ENCODE results near the gene FXYD3. TPM values are rescaled to one million over a fixed set of nuclear protein-coding genes. Genes with fewer than 3 reads are reported as not detected.
A peak's percentile ranks its signal among the peaks of the same experiment; 100 is the strongest.

FXYD3 gene
- total and polyA plus RNA-seq, 2 of the 13 experiments (the other 11 are each of a cell fraction or from before 2014, with no cell fraction given), result 4.9 TPM; not detected in 1

GRCh38 chr19:35066691-35067563, 48.7 kb upstream of the FXYD3 start (continued):
- no peak for TF ChIP-seq ZKSCAN5 (CRISPR knock-in tag; IDR thresholded peaks at IDR 0.05)
- TF ChIP-seq NR3C1 (CRISPR knock-in tag; IDR thresholded peaks at IDR 0.05), result no peak
- 0 out of 2 replicates have a peak, but pooled peaks have one; percentile 31 for TF ChIP-seq ZNF350 (CRISPR knock-in tag; IDR thresholded peaks at IDR 0.05; ENCODE audit: borderline replicate concordance, low read depth)
- no peak for TF ChIP-seq ISL2 (CRISPR knock-in tag; IDR thresholded peaks at IDR 0.05)
- no peak for TF ChIP-seq SNAPC5 (CRISPR knock-in tag; IDR thresholded peaks at IDR 0.05; ENCODE audit: borderline replicate concordance)
- no peak for TF ChIP-seq ETV6 (CRISPR knock-in tag; conservative IDR thresholded peaks at IDR 0.05)
- peak; percentile 16; the same call in 1 of the 2 replicates for TF ChIP-seq ZFP91 (CRISPR knock-in tag; IDR thresholded peaks at IDR 0.05; ENCODE audit: borderline replicate concordance)
- TF ChIP-seq KLF16 (CRISPR knock-in tag; IDR thresholded peaks at IDR 0.05), result no peak
- no peak for TF ChIP-seq GABPA (IDR thresholded peaks at IDR 0.05; ENCODE audit: low read depth, low read length)
- peak; percentile 83 for TF ChIP-seq GABPA (CRISPR knock-in tag; IDR thresholded peaks at IDR 0.05; ENCODE audit: low read depth)
- TF ChIP-seq ZFP36L1 (CRISPR knock-in tag; IDR thresholded peaks at IDR 0.05), result no peak
- no peak for TF ChIP-seq ZHX1 (CRISPR knock-in tag; IDR thresholded peaks at IDR 0.05; ENCODE audit: low read depth)
- TF ChIP-seq ZNF121 (CRISPR knock-in tag; IDR thresholded peaks at IDR 0.05), result no peak
- TF ChIP-seq ZNF33A (CRISPR knock-in tag; IDR thresholded peaks at IDR 0.05; ENCODE audit: borderline replicate concordance), result no peak
- peak in 1 of 2 experiments; percentile 64; a peak in 1 of 4 replicates for TF ChIP-seq HMGXB4 (CRISPR knock-in tag; IDR thresholded peaks at IDR 0.05; ENCODE audit: borderline replicate concordance in 1 of 2, low read depth in 1 of 2)
- TF ChIP-seq POGZ (CRISPR knock-in tag; IDR thresholded peaks at IDR 0.05), result 0 out of 2 replicates have a peak, but pooled peaks have one; percentile 19
- no peak for TF ChIP-seq CREB1 (IDR thresholded peaks at IDR 0.05)
- peak; percentile 76 for TF ChIP-seq CREB1 (CRISPR knock-in tag; IDR thresholded peaks at IDR 0.05)
- TF ChIP-seq ZSCAN12 (CRISPR knock-in tag; IDR thresholded peaks at IDR 0.05), result no peak
- no peak for TF ChIP-seq MIER2 (CRISPR knock-in tag; IDR thresholded peaks at IDR 0.05)
- TF ChIP-seq ZUFSP (CRISPR knock-in tag; IDR thresholded peaks at IDR 0.05; ENCODE audit: borderline replicate concordance), result no peak
